GM18505 (cell line): ENCODE measurements around the gene METTL27.
"Not testable (repeated sequence)": the region's sequence is repeated elsewhere in the genome, so short reads cannot be mapped to it uniquely, and the experiment has no call there.

Experiments
- ATAC-seq: cut with Tn5 transposase; IDR thresholded peaks from one replicate; pipeline ENCODE4 v1.9.1; 2021; ENCODE audit not compliant: unreplicated experiment
- POLR2A ChIP-seq: IDR thresholded peaks from 4 replicates; pipeline ENCODE4 v1.6.1; 2011; ENCODE audit warnings: borderline replicate concordance; ENCODE audit not compliant: insufficient read depth, insufficient read length; ENCODE audit errors: extremely low read depth

Gene METTL27

DNA sequence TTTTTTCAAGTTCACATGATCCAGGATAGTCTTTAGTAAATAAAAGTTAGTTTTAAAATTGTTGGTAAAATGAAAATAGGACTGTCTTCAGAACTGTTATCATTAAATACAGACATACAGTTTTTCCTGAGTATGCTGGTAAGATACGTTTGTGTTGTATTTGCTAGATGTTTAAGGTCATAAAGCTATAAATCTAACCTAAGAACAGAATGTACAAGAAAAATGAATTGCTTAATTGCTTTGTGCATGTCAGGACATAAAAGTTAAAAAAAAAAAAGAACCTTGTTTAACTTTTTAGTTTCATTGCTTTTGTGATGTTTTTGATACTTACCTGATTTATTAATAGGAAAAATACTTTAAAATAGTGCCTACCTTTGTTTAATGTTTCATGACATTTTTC lies 40.7 kb downstream of the METTL27 start:
- TF ChIP-seq POLR2A: no peak
- ATAC-seq: no peak

DNA sequence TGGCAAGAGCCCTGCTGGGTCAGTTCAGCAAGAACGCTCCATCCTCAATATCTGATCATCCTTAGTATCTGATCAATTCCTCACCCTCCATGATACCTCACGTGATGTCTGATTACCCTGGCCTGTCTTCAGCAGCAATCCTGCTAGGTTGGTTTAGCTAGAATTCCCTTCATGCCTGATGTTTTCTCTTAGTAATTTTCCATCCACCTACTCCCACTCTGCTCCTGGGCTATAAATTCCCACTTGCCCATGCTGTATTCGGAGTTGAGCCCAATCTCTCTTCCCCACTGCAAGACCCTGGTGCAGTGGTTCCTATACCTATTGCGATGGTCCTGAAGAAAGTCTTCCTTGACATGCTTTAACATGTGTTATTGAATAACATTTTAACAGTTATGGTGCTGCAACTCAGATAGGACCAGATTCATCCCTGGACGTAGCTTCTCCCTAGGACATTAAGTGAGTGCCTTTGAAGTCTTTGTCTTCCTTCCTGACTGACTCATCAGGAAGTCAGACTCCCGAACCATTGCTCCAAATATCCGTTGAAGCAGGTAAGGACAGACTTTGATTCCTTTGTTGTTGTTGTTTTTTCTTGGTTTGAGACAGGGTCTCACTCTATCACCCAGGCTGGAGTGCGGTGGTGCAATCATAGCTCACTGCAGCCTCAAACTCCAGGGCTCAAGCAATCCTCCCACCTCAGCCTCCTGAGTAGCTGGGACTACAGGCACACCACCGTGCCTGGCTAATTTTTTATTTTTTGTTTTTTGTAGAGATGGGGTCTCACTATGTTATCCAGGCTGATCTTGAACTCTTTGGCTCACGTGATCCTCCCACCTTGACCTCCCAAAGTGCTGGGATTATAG lies 42.8 kb downstream of the METTL27 start:
- TF ChIP-seq POLR2A: no peak
- ATAC-seq: no peak

DNA sequence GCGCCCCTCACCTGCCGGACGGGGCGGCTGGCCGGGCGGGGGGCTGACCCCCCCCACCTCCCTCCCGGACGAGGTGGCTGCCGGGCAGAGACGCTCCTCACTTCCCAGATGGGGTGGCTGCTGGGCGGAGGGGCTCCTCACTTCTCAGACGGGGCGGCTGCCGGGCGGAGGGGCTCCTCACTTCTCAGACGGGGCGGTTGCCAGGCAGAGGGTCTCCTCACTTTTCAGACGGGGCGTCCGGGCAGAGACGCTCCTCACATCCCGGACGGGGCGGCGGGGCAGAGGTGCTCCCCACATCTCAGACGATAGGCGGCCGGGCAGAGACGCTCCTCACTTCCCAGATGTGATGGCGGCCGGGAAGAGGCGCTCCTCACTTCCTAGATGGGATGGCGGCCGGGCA lies 45.1 kb downstream of the METTL27 start:
- ATAC-seq: not testable (repeated sequence)

DNA sequence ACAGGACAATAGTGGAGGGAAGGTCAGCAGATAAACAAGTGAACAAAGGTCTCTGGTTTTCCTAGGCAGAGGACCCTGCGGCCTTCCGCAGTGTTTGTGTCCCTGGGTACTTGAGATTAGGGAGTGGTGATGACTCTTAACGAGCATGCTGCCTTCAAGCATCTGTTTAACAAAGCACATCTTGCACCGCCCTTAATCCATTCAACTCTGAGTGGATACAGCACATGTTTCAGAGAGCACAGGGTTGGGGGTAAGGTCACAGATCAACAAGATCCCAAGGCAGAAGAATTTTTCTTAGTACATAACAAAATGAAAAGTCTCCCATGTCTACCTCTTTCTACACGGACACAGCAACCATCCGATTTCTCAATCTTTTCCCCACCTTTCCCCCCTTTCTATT lies 45.7 kb downstream of the METTL27 start:
- ATAC-seq: not testable (repeated sequence)

DNA sequence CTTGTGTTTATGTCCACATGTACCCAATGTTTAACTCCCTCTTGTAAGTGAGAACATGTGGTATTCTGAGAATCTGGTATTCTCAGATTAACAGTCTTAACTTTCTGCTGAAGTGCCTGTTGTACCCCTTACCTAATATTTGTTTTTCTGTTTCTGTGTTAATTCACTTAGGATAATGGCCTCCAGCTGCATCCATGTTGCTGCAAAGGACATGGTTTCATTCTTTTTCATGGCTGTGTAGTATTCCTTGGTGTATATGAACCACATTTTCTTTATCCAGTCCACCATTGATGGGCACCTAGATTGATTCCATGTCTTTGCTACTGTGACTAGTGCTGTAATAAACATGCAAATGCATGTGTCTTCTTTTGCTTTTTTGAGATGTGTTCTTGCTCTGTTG lies 47.1 kb downstream of the METTL27 start:
- not testable (repeated sequence) for ATAC-seq

DNA sequence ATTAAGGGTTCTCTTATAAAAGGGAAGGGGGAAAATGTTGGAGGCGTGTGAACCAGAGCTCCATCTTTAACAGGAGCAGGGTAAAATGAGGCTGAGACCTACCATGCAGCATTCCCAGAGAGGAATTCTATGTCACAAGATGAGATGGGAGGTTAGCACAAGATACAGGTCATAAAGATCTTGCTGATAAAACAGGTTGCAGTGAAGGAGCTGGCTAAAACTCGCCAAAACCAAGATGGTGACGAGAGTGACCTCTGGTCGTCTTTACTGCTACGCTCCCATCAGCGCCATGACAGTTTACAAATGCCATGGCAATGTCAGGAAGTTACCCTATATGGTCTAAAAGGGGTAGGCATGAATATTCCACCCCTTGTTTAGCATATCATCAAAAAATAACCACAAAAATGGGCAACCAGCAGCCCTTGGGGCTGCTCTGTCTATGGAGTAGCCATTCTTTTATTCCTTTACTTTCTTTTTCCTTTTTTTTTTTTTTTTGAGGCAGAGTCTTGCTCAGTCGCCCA lies 51.1 kb downstream of the METTL27 start:
- not testable (repeated sequence) for ATAC-seq

DNA sequence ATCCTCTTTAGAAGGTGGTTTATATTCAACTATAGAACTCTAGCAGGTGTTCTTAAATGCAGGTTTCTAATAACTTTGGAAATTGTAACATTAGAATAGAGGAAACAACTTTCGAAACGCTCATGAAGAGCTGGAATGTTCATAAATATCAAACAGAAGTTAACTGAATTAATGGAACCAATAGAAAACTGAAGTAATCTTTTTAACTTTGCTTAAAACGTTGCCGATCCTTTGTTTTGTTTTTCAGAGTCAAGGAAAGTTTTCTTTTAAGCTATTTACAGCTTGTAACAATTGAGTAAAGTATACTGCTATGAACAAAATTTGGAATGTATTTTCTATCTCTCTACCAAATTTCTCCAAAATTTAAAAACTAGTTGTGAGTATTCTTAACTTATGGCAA lies 53.3 kb downstream of the METTL27 start:
- TF ChIP-seq POLR2A: no peak
- ATAC-seq: no peak

DNA sequence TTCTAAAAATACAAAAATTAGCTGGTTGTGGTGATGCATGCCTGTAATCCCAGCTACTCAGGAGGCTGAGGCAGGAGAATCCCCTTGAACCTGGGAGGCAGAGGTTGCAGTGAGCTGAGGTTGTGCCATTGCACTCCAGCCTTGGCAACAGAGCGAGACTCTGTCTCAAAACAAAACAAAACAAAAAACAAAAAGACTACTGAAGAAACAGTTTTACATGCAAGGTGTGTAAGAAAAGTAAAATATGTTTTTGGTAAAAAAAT lies 54.6 kb downstream of the METTL27 start:
- not testable (repeated sequence) for ATAC-seq

DNA sequence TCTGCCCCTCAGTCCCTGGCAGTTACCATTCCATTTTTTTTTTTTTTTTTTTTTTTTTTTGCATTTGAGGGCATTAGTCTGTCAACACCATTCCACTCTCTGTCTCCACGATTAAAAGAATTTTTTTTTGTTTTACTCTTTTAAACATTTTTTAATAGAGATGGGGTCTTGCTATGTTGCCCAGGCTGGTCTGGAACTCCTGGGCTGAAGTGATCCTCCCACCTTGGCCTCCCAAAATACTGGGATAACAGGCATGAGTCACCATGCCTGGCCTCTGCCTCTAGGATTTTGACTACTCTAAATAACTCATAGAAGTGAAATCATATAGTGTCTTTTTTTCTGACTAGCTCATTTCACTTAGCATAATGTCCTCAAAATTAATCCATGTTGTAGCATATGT lies 55.7 kb downstream of the METTL27 start:
- ATAC-seq: no peak
- no peak for TF ChIP-seq POLR2A
